IMR-90 (cell line): Measurements from ENCODE around the gene PLD2. TPM values are rescaled to one million over a fixed set of nuclear protein-coding genes. Genes with fewer than 3 reads are reported as not detected.

Source experiments
- ATAC-seq: fragments of 200-7000 bp; cut with Tn5 transposase; 2 replicates; pipeline ENCODE4 v1.9.1; 2020; ENCODE audit warnings: low read depth, mild to moderate bottlenecking, moderate library complexity
- BruUV-seq: library from RNA; stranded (reverse); fragments of 400-500 nt; replicated peaks from 2 replicates; lab custom pipeline; 2021; lab: Mats Ljungman, UMichigan
- CTCF ChIA-PET: fragments of 300-600 bp; formaldehyde crosslinking; extraction: SDS; loops from one replicate; lab custom pipeline; 2021; ENCODE audit warnings: antibody characterized with exemption; lab: Yijun Ruan, JAX
- POLR2A ChIA-PET: fragments of 300-600 bp; sonication (Branson Sonifier 250); formaldehyde crosslinking; loops from one replicate; lab custom pipeline; 2022; ENCODE audit warnings: antibody characterized with exemption; ENCODE audit not compliant: unreplicated experiment; lab: Charles Lee
- DNase-seq: peaks from one replicate; pipeline ENCODE4 v3.0.0; 2013
- H2AFZ ChIP-seq: replicated peaks from 2 replicates; pipeline ENCODE3; 2013; ENCODE audit warnings: low read length, mild to moderate bottlenecking; ENCODE audit not compliant: poor library complexity
- H2AK5ac ChIP-seq: 2 replicates; pipeline ENCODE4 v1.6.1; 2013; ENCODE audit warnings: low read depth, low read length, inconsistent platforms
- H2AK9ac ChIP-seq: replicated peaks from 2 replicates; pipeline ENCODE3; 2013; ENCODE audit warnings: mild to moderate bottlenecking, low read depth, low read length, moderate library complexity; ENCODE audit not compliant: poor library complexity
- H2BK120ac ChIP-seq: 2 replicates; pipeline ENCODE4 v1.6.1; 2013; ENCODE audit warnings: low read depth, low read length, inconsistent platforms
- H2BK15ac ChIP-seq: 3 replicates; pipeline ENCODE4 v1.6.1; 2013; ENCODE audit warnings: low read depth, low read length, inconsistent platforms
- H2BK20ac ChIP-seq: 2 replicates; pipeline ENCODE4 v1.6.1; 2013; ENCODE audit warnings: low read depth, mild to moderate bottlenecking, inconsistent platforms, low read length, moderate library complexity
- H2BK5ac ChIP-seq: 2 replicates; pipeline ENCODE4 v1.6.1; 2013; ENCODE audit warnings: mild to moderate bottlenecking, low read depth, low read length, inconsistent platforms; ENCODE audit not compliant: poor library complexity, severe bottlenecking
- H3K14ac ChIP-seq: replicated peaks from 2 replicates; pipeline ENCODE4 v1.6.1; 2013; ENCODE audit warnings: low read depth, low read length, inconsistent platforms
- H3K18ac ChIP-seq: 2 replicates; pipeline ENCODE4 v1.6.1; 2013; ENCODE audit warnings: low read depth, low read length, control low read depth
- H3K23ac ChIP-seq: 2 replicates; pipeline ENCODE4 v1.6.1; 2013; ENCODE audit warnings: low read depth, low read length, inconsistent platforms
- H3K27ac ChIP-seq: 2 replicates; pipeline ENCODE4 v1.5.1; 2013; ENCODE audit warnings: mild to moderate bottlenecking, control low read depth, low read length; ENCODE audit not compliant: insufficient read depth
- H3K27me3 ChIP-seq: 2 replicates; pipeline ENCODE4 v1.6.1; 2013; ENCODE audit warnings: low read length; ENCODE audit not compliant: control insufficient read depth, insufficient read depth
- H3K36me3 ChIP-seq: 2 replicates; pipeline ENCODE4 v1.6.1; 2013; ENCODE audit warnings: low read length, mixed read lengths; ENCODE audit not compliant: control insufficient read depth, insufficient read depth
- H3K4ac ChIP-seq: 2 replicates; pipeline ENCODE4 v1.6.1; 2013; ENCODE audit warnings: low read depth, low read length, inconsistent platforms
- H3K4me1 ChIP-seq: 2 replicates; pipeline ENCODE4 v1.6.1; 2013; ENCODE audit warnings: low read length, mixed read lengths; ENCODE audit not compliant: control insufficient read depth, insufficient read depth
- H3K4me2 ChIP-seq: 2 replicates; pipeline ENCODE4 v1.6.1; 2013; ENCODE audit warnings: low read depth, mild to moderate bottlenecking, control low read depth, low read length, moderate library complexity
- H3K4me3 ChIP-seq: 2 replicates; pipeline ENCODE4 v1.5.1; 2013; ENCODE audit warnings: low read depth, mild to moderate bottlenecking, control low read depth, low read length, moderate library complexity; ENCODE audit not compliant: insufficient read depth
- H3K56ac ChIP-seq: 2 replicates; pipeline ENCODE4 v1.6.1; 2013; ENCODE audit warnings: low read length, inconsistent platforms; ENCODE audit not compliant: insufficient read depth; ENCODE audit errors: extremely low read depth
- H3K79me1 ChIP-seq, 2 experiments: 2 replicates each; pipeline ENCODE4 v1.6.1; 2013; ENCODE audit warnings: low read length in 2 of 2, inconsistent platforms in 1 of 2, low read depth in 1 of 2
- H3K9ac ChIP-seq: 2 replicates; pipeline ENCODE4 v1.6.1; 2013; ENCODE audit warnings: low read depth, low read length, control low read depth
- H3K9me1 ChIP-seq: 2 replicates; pipeline ENCODE4 v1.6.1; 2013; ENCODE audit warnings: low read length, inconsistent platforms; ENCODE audit not compliant: insufficient read depth
- H3K9me3 ChIP-seq: 2 replicates; pipeline ENCODE4 v1.6.1; 2013; ENCODE audit warnings: low read length; ENCODE audit not compliant: control insufficient read depth, insufficient read depth
- H4K20me1 ChIP-seq: 2 replicates; pipeline ENCODE4 v1.6.1; 2013; ENCODE audit warnings: low read length, inconsistent platforms; ENCODE audit not compliant: insufficient read depth
- H4K5ac ChIP-seq: 2 replicates; pipeline ENCODE4 v1.6.1; 2013; ENCODE audit warnings: mild to moderate bottlenecking, low read depth, low read length, control low read depth
- H4K8ac ChIP-seq, 2 experiments: 2 replicates each; pipeline ENCODE4 v1.6.1; 2013; ENCODE audit warnings: low read depth in 2 of 2, low read length in 2 of 2, control low read depth in 1 of 2, inconsistent platforms in 1 of 2
- H4K91ac ChIP-seq: 2 replicates; pipeline ENCODE4 v1.6.1; 2013; ENCODE audit warnings: low read depth, low read length, inconsistent platforms; ENCODE audit not compliant: insufficient read depth
- BHLHE40 ChIP-seq: fragments of 150-350 bp; IDR thresholded peaks from 2 replicates; pipeline ENCODE4 v1.6.1; 2016; ENCODE audit warnings: mild to moderate bottlenecking, low read depth, low read length
- CHD1 ChIP-seq: IDR thresholded peaks from 2 replicates; pipeline ENCODE4 v1.6.1; 2012; ENCODE audit warnings: low read depth, low read length, improper control_type of control experiment
- FOS ChIP-seq: fragments of 150-350 bp; IDR thresholded peaks from 2 replicates; pipeline ENCODE4 v1.6.1; 2016; ENCODE audit warnings: low read depth, low read length
- MAFK ChIP-seq: IDR thresholded peaks from 2 replicates; pipeline ENCODE4 v1.6.1; 2012; ENCODE audit warnings: low read depth, low read length, improper control_type of control experiment
- MAZ ChIP-seq: IDR thresholded peaks from 2 replicates; pipeline ENCODE4 v1.6.1; 2012; ENCODE audit warnings: low read depth, mild to moderate bottlenecking, low read length, improper control_type of control experiment, moderate library complexity, borderline replicate concordance
- MXI1 ChIP-seq: IDR thresholded peaks from 2 replicates; pipeline ENCODE4 v1.6.1; 2012; ENCODE audit warnings: low read depth, mild to moderate bottlenecking, low read length, moderate library complexity, borderline replicate concordance
- POLR2A ChIP-seq: IDR thresholded peaks from 2 replicates; pipeline ENCODE4 v1.6.1; 2012; ENCODE audit warnings: mild to moderate bottlenecking, low read depth, low read length
- RAD21 ChIP-seq: IDR thresholded peaks from 2 replicates; pipeline ENCODE4 v1.6.1; 2012; ENCODE audit warnings: low read length, improper control_type of control experiment
- RCOR1 ChIP-seq: IDR thresholded peaks from 2 replicates; pipeline ENCODE4 v1.6.1; 2012; ENCODE audit warnings: mild to moderate bottlenecking, low read length, improper control_type of control experiment; ENCODE audit not compliant: insufficient replicate concordance
- RFX5 ChIP-seq: IDR thresholded peaks from 2 replicates; pipeline ENCODE4 v1.8.0; 2012; ENCODE audit warnings: low read depth, mild to moderate bottlenecking, low read length, moderate library complexity
- SMC3 ChIP-seq: fragments of 150-350 bp; IDR thresholded peaks from 2 replicates; pipeline ENCODE4 v1.6.1; 2016; ENCODE audit warnings: low read depth, mild to moderate bottlenecking, antibody characterized with exemption, low read length, moderate library complexity
- WGBS, 2 experiments: methylation state at CpG; one replicate each; pipeline versions ENCODE4 v1.1.5 to v1.1.7; 2013; ENCODE audit warnings: missing lambda C conversion rate in 2 of 2; ENCODE audit not compliant: insufficient read length in 1 of 2; ENCODE audit errors: extremely low coverage in 2 of 2; 5-methylcytosine and 5-hydroxymethylcytosine counted together
- dilution Hi-C: fragments of 300-500 bp; cut with HindIII; formaldehyde crosslinking; loops from one replicate; pipeline ENCODE4 v1.14.3; 2018; ENCODE audit warnings: low sequenced_read_pairs; ENCODE audit not compliant: unreplicated experiment
- in situ Hi-C: fragments of 300-500 bp; cut with MboI; formaldehyde crosslinking; loops from 3 replicates; pipeline ENCODE4 v1.14.3; 2019; ENCODE audit warnings: low sequenced_read_pairs, inconsistent platforms, mixed read lengths
- intact Hi-C: fragments of 100-400 bp; cut with micrococcal nuclease; formaldehyde crosslinking; loops from 2 replicates; pipeline ENCODE4 v1.10.0; 2022
- polyA plus RNA-seq, 3 experiments: library from polyadenylated mRNA; depleted of rRNA; stranded (reverse); fragments of >200 nt; gene quantifications; 2 replicates each; pipeline ENCODE4 v1.2.3, GENCODE V29; 2012; ENCODE audit warnings: low replicate concordance in 1 of 3
- total RNA-seq: library from RNA; depleted of rRNA; stranded (reverse); fragments of >200 nt; gene quantifications from 2 replicates; pipeline ENCODE4 v1.2.3, GENCODE V29; 2012
- TF ChIP-seq, protein P1 (sequence below): fragments of 150-350 bp; IDR thresholded peaks from 2 replicates; pipeline ENCODE4 v1.6.1; 2016; ENCODE audit warnings: low read depth, mild to moderate bottlenecking, low read length, moderate library complexity, borderline replicate concordance
- TF ChIP-seq, protein P2 (sequence below): conservative IDR thresholded peaks from 2 replicates; pipeline ENCODE4 v1.5.1; 2012; ENCODE audit warnings: mild to moderate bottlenecking, low read depth, low read length, improper control_type of control experiment
- TF ChIP-seq, protein P3 (sequence below): fragments of 150-350 bp; IDR thresholded peaks from 2 replicates; pipeline ENCODE4 v1.6.1; 2017; ENCODE audit warnings: mild to moderate bottlenecking, antibody characterized with exemption, low read length, low read depth

The PLD2 gene
- total and polyA plus RNA-seq, 2 of the 4 experiments (the other 2 are of a cell fraction): 12.5 to 28.0 TPM

DNA sequence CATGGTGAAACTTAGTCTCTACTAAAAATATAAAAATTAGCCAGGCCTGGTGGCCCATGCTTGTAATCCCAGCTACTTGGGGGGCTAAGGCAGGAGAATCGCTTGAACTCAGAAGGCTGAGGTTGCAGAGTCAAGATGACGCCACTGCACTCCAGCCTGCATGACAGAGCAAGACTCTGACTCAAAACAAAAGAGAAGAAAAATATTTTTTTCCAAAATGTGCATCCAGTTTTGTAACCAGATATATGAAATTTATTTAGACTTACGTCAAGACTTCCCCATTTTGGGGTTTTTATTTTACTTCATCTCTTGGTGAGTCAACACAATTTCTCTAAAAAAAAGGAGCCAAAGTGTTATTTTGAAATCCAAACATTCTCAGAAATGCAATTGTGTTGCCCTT, 40.8 kb upstream of the PLD2 start:
- Histone ChIP-seq H4K20me1 (no peaks in the 10 kb centered on the region), H2AFZ (no peak overlapping the region), H3K36me3 (no peaks in the 10 kb centered on the region), H3K9ac (no peak overlapping the region), H3K79me1 (no peaks in the 10 kb centered on the region), H2AK5ac (no peak overlapping the region), H2AK9ac (no peak overlapping the region), H2BK5ac (no peak overlapping the region), H3K4me1 (no peaks in the 10 kb centered on the region), H3K4ac (no peak overlapping the region), H3K4me3 (no peak overlapping the region), H2BK120ac (no peak overlapping the region), H3K4me2 (no peak overlapping the region), H2BK20ac (no peak overlapping the region), H4K91ac (no peak overlapping the region), H3K9me1 (no peaks in the 10 kb centered on the region), H2BK15ac (no peak overlapping the region), H3K23ac (no peak overlapping the region), H3K27me3 (peaks cover 12% of the 10 kb centered on the region), H4K5ac (no peak overlapping the region), H3K56ac (no peak overlapping the region), H3K14ac (no peak overlapping the region), H3K27ac (no peak overlapping the region), H4K8ac (no peak overlapping the region), H3K9me3 (no peaks in the 10 kb centered on the region), H3K18ac (no peak overlapping the region)
- no TSS peak for BruUV-seq
- ChIA-PET CTCF (no interaction called here), POLR2A (no interaction called here)
- intact Hi-C loops: no loop called here
- WGBS, 2 experiments: no CpG with 5 or more reads among the region's 3 CpGs
- no peak; the same call in 1 of the 2 replicates for ATAC-seq
- dilution Hi-C loops: no loop called here
- in situ Hi-C loops: no loop called here
- TF ChIP-seq MAFK (no peak), MAZ (no peak), BHLHE40 (no peak), RAD21 (no peak), CHD1 (no peak), POLR2A (no peak), RCOR1 (no peak), FOS (no peak), MXI1 (no peak), RFX5 (no peak), SMC3 (no peak)
- TF ChIP-seq, protein P1, sequence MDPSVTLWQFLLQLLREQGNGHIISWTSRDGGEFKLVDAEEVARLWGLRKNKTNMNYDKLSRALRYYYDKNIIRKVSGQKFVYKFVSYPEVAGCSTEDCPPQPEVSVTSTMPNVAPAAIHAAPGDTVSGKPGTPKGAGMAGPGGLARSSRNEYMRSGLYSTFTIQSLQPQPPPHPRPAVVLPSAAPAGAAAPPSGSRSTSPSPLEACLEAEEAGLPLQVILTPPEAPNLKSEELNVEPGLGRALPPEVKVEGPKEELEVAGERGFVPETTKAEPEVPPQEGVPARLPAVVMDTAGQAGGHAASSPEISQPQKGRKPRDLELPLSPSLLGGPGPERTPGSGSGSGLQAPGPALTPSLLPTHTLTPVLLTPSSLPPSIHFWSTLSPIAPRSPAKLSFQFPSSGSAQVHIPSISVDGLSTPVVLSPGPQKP: no peak
- TF ChIP-seq, protein P2, sequence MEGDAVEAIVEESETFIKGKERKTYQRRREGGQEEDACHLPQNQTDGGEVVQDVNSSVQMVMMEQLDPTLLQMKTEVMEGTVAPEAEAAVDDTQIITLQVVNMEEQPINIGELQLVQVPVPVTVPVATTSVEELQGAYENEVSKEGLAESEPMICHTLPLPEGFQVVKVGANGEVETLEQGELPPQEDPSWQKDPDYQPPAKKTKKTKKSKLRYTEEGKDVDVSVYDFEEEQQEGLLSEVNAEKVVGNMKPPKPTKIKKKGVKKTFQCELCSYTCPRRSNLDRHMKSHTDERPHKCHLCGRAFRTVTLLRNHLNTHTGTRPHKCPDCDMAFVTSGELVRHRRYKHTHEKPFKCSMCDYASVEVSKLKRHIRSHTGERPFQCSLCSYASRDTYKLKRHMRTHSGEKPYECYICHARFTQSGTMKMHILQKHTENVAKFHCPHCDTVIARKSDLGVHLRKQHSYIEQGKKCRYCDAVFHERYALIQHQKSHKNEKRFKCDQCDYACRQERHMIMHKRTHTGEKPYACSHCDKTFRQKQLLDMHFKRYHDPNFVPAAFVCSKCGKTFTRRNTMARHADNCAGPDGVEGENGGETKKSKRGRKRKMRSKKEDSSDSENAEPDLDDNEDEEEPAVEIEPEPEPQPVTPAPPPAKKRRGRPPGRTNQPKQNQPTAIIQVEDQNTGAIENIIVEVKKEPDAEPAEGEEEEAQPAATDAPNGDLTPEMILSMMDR: no peak
- TF ChIP-seq, protein P3, sequence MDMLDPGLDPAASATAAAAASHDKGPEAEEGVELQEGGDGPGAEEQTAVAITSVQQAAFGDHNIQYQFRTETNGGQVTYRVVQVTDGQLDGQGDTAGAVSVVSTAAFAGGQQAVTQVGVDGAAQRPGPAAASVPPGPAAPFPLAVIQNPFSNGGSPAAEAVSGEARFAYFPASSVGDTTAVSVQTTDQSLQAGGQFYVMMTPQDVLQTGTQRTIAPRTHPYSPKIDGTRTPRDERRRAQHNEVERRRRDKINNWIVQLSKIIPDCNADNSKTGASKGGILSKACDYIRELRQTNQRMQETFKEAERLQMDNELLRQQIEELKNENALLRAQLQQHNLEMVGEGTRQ: no peak
- no peak for DNase-seq
